Right ventricle myocardium inferior (tissue), 1 donor: Measurements from ENCODE around the gene TMCC2. TPM values are rescaled to one million over a fixed set of nuclear protein-coding genes. Genes with fewer than 3 reads are reported as not detected.
"Not testable (repeated sequence)": the region's sequence is repeated elsewhere in the genome, so short reads cannot be mapped to it uniquely, and the experiment has no call there.

Experiments
- ATAC-seq: fragments of 200-7000 bp; cut with Tn5 transposase; one replicate; pipeline ENCODE4 v1.9.1; 2020; ENCODE audit warnings: mild to moderate bottlenecking, moderate library complexity
- DNase-seq: peaks from one replicate; pipeline ENCODE4 v3.0.0; 2021; ENCODE audit errors: missing footprints
- intact Hi-C: fragments of 100-400 bp; cut with DNase I; formaldehyde crosslinking; loops from one replicate; pipeline ENCODE4 v1.11.0; 2022
- total RNA-seq: library from RNA; stranded (reverse); fragmentation: NEBNext Ultra II Directional; extraction: Animal tissue kit (Norgen Biotek cat#: 25700); gene quantifications from one replicate; pipeline ENCODE4 v1.2.1, GENCODE V29; 2021
- donor health status: DM: no; HTN: yes; CAD: no; lungs with severe emphysema.

TMCC2 gene
- total RNA-seq, 1 donor from 2014 or later = 1.2 TPM

- peak; percentile 79 for DNase-seq
- intact Hi-C loops = no loop called here
- peak; percentile 70 for ATAC-seq
Measured at GRCh38 chr1:205287767-205288559, 60.2 kb downstream of the TMCC2 start.

GRCh38 chr1:205291596-205291995, 63.9 kb downstream of the TMCC2 start:
- intact Hi-C loops = no loop called here
- DNase-seq (no peak), ATAC-seq (no peak)

GRCh38 chr1:205293350-205294074, 65.8 kb downstream of the TMCC2 start:
- ATAC-seq = no peak
- no peak for DNase-seq
- intact Hi-C loops = no loop called here

GRCh38 chr1:205294175-205294917, 66.6 kb downstream of the TMCC2 start:
- intact Hi-C loops = no loop called here
- ATAC-seq (peak; percentile 57), DNase-seq (no peak)

- ATAC-seq (no peak), DNase-seq (no peak)
Measured at GRCh38 chr1:205294934-205295333, 67.2 kb downstream of the TMCC2 start.

GRCh38 chr1:205296154-205296553, 68.4 kb downstream of the TMCC2 start:
- ATAC-seq (no peak), DNase-seq (no peak)
- intact Hi-C loops = no loop called here

More at GRCh38 chr1:205294934-205295333, 67.2 kb downstream of the TMCC2 start:
- intact Hi-C loops = no loop called here

- ATAC-seq, intact Hi-C loops, DNase-seq: not testable (repeated sequence)
Measured at GRCh38 chr1:205297546-205298177, 69.9 kb downstream of the TMCC2 start.

- ATAC-seq (no peak), DNase-seq (no peak)
- intact Hi-C loops = no loop called here
Measured at GRCh38 chr1:205298191-205298994, 70.6 kb downstream of the TMCC2 start.

- DNase-seq = no peak
- ATAC-seq = no peak
- intact Hi-C loops = no loop called here
Measured at GRCh38 chr1:205300149-205300548, 72.4 kb downstream of the TMCC2 start.

- ATAC-seq = peak; percentile 22
Measured at GRCh38 chr1:205301205-205301821, 73.6 kb downstream of the TMCC2 start.

GRCh38 chr1:205301842-205302588, 74.3 kb downstream of the TMCC2 start:
- no peak for ATAC-seq
- no peak for DNase-seq
- intact Hi-C loops = no loop called here

More at GRCh38 chr1:205301205-205301821, 73.6 kb downstream of the TMCC2 start:
- DNase-seq = no peak
- intact Hi-C loops = no loop called here

- ATAC-seq (no peak), DNase-seq (no peak)
- intact Hi-C loops = no loop called here
Measured at GRCh38 chr1:205303247-205303888, 75.6 kb downstream of the TMCC2 start.

- ATAC-seq = no peak
- intact Hi-C loops = no loop called here
- DNase-seq = no peak
Measured at GRCh38 chr1:205304046-205304694, 76.4 kb downstream of the TMCC2 start.

- intact Hi-C loops = no loop called here
- DNase-seq = no peak
- ATAC-seq = no peak
Measured at GRCh38 chr1:205304695-205305070, 76.9 kb downstream of the TMCC2 start.

- intact Hi-C loops = no loop called here
- ATAC-seq (no peak), DNase-seq (no peak)
Measured at GRCh38 chr1:205306929-205307566, 79.3 kb downstream of the TMCC2 start.

GRCh38 chr1:205309741-205310140, 82.0 kb downstream of the TMCC2 start:
- DNase-seq = no peak
- intact Hi-C loops = no loop called here

More at GRCh38 chr1:205309741-205310140, 82.0 kb downstream of the TMCC2 start:
- ATAC-seq = no peak
